Measurements from ENCODE around the gene ZBTB7C.

Gene ZBTB7C

GRCh38 chr18:47997338-47997780 lies 411.8 kb downstream of the ZBTB7C start:
- Histone ChIP-seq H3K4me3 (ENCODE audit: low read depth, low read length) (no peak overlapping the region), H3K9me3 (ENCODE audit: control insufficient read depth, insufficient read depth, low read depth, low read length) (no peaks in the 10 kb centered on the region), H3K36me3 (ENCODE audit: control insufficient read depth in 2 of 2, insufficient read depth in 1 of 2, low read length in 2 of 2) (no peaks in the 10 kb centered on the region), H3K27ac (ENCODE audit: extremely low read depth, low read depth, low read length) (no peak overlapping the region), H3K4me1 (ENCODE audit: control insufficient read depth, insufficient read depth, low read length) (no peaks in the 10 kb centered on the region)
- ChIA-PET CTCF (interaction anchor here (0.6 to 4.9 kb wide), 48 partner anchors 9 to 1845 kb away, joined by 3 to 37 read pairs (median 4); partner anchors contain the start of gene SMAD2), POLR2A (interaction anchor here (0.6 to 1.2 kb wide), 2 partner anchors 14 to 66 kb away, joined by 3 to 5 read pairs; partner anchors contain the start of gene SMAD2)
- TF ChIP-seq ZNF26 (tag by site-specific recombination; IDR thresholded peaks at IDR 0.05), result no peak
- peak; percentile 99 for TF ChIP-seq ZNF2 (tag by site-specific recombination; IDR thresholded peaks at IDR 0.05)
- no peak for TF ChIP-seq ZNF221 (tag by site-specific recombination; IDR thresholded peaks at IDR 0.05; ENCODE audit: borderline replicate concordance)
- no peak for TF ChIP-seq ZNF560 (tag by site-specific recombination; IDR thresholded peaks at IDR 0.05; ENCODE audit: borderline replicate concordance)
- no peak for TF ChIP-seq ZNF544 (tag by site-specific recombination; IDR thresholded peaks at IDR 0.05)
- no peak for TF ChIP-seq SCRT1 (tag by site-specific recombination; IDR thresholded peaks at IDR 0.05; ENCODE audit: borderline replicate concordance)
- no peak for TF ChIP-seq ZNF660 (tag by site-specific recombination; IDR thresholded peaks at IDR 0.05)
- TF ChIP-seq ZNF654 (tag by site-specific recombination; IDR thresholded peaks at IDR 0.05; ENCODE audit: low read depth), result peak; percentile 33
- TF ChIP-seq ZBTB11 (tag by site-specific recombination; conservative IDR thresholded peaks at IDR 0.05; ENCODE audit: low read depth), result no peak
- TF ChIP-seq SETDB1 (IDR thresholded peaks at IDR 0.05; ENCODE audit: insufficient read length, low read length), result peak; percentile 84

GRCh38 chr18:47996091-47996541 lies 413.1 kb downstream of the ZBTB7C start:
- TF ChIP-seq ZFP41 (tag by site-specific recombination; IDR thresholded peaks at IDR 0.05; ENCODE audit: borderline replicate concordance), result no peak
- TF ChIP-seq ZNF843 (tag by site-specific recombination; IDR thresholded peaks at IDR 0.05), result no peak
- TF ChIP-seq KLF8 (tag by site-specific recombination; IDR thresholded peaks at IDR 0.05), result no peak
- TF ChIP-seq ZFP69B (tag by site-specific recombination; IDR thresholded peaks at IDR 0.05), result no peak
- TF ChIP-seq ZNF155 (tag by site-specific recombination; IDR thresholded peaks at IDR 0.05), result no peak
- TF ChIP-seq ZNF629 (tag by site-specific recombination; IDR thresholded peaks at IDR 0.05), result no peak
- no peak for TF ChIP-seq ZNF426 (tag by site-specific recombination; IDR thresholded peaks at IDR 0.05)
- TF ChIP-seq OSR2 (tag by site-specific recombination; IDR thresholded peaks at IDR 0.05), result no peak
- TF ChIP-seq HOXD13 (CRISPR knock-in tag; IDR thresholded peaks at IDR 0.05; ENCODE audit: borderline replicate concordance), result no peak
- TF ChIP-seq ZNF48 (tag by site-specific recombination; IDR thresholded peaks at IDR 0.05), result no peak
- TF ChIP-seq ZNF777 (tag by site-specific recombination; IDR thresholded peaks at IDR 0.05; ENCODE audit: borderline replicate concordance), result no peak
- TF ChIP-seq ZNF214 (tag by site-specific recombination; IDR thresholded peaks at IDR 0.05; ENCODE audit: borderline replicate concordance), result no peak
- TF ChIP-seq ZNF510 (tag by site-specific recombination; IDR thresholded peaks at IDR 0.05; ENCODE audit: insufficient replicate concordance), result no peak
- TF ChIP-seq ZBTB1 (tag by site-specific recombination; IDR thresholded peaks at IDR 0.05), result no peak
- no peak for TF ChIP-seq ZNF239 (tag by site-specific recombination; IDR thresholded peaks at IDR 0.05)
- TF ChIP-seq ZSCAN30 (tag by site-specific recombination; IDR thresholded peaks at IDR 0.05), result no peak
- TF ChIP-seq ZNF248 (tag by site-specific recombination; IDR thresholded peaks at IDR 0.05), result no peak
- POLR2A ChIA-PET, result no interaction called here
- Histone ChIP-seq H3K27ac (ENCODE audit: extremely low read depth, low read depth, low read length) (no peak overlapping the region), H3K36me3 (ENCODE audit: control insufficient read depth in 2 of 2, insufficient read depth in 1 of 2, low read length in 2 of 2) (no peaks in the 10 kb centered on the region), H3K4me3 (ENCODE audit: low read depth, low read length) (no peak overlapping the region), H3K9me3 (ENCODE audit: control insufficient read depth, insufficient read depth, low read depth, low read length) (no peaks in the 10 kb centered on the region), H3K4me1 (ENCODE audit: control insufficient read depth, insufficient read depth, low read length) (no peaks in the 10 kb centered on the region)
- CTCF ChIA-PET, result interaction anchor here (0.7 to 4.9 kb wide), 8 partner anchors 8 to 224 kb away, joined by 3 to 37 read pairs (median 8); no protein-coding TSS in a partner anchor
